Lung (tissue), 16 donors: ENCODE measurements around the gene PROKR1. TPM values are rescaled to one million over a fixed set of nuclear protein-coding genes. Genes with fewer than 3 reads are reported as not detected.
A peak's percentile ranks its signal among the peaks of the same experiment; 100 is the strongest.
"Not testable (repeated sequence)": the region's sequence is repeated elsewhere in the genome, so short reads cannot be mapped to it uniquely, and the experiment has no call there.

Experiments used
- ATAC-seq: fragments of 200-7000 bp; cut with Tn5 transposase; one replicate; pipeline ENCODE4 v1.9.1; 2020; ENCODE audit warnings: moderate number of reproducible peaks; ENCODE audit not compliant: insufficient read depth, low FRiP score
- DNase-seq, 3 donors: peaks; one replicate each; pipeline ENCODE4 v3.0.0-alpha.2; 2013 to 2017
- H3K27ac ChIP-seq, 2 donors: one replicate each; pipeline ENCODE4 v1.5.1; 2013; ENCODE audit warnings: mild to moderate bottlenecking in 2 of 2, moderate library complexity in 2 of 2, control low read depth in 1 of 2, inconsistent platforms in 1 of 2, low read depth in 1 of 2, low read length in 1 of 2
- H3K27me3 ChIP-seq, 3 donors: one replicate each; pipeline ENCODE4 v1.5.1; 2013; ENCODE audit warnings: low read length in 2 of 3; ENCODE audit not compliant: control insufficient read depth in 3 of 3, insufficient read depth in 3 of 3
- H3K36me3 ChIP-seq, 4 donors: one replicate each; pipeline ENCODE4 v1.5.1; 2013; ENCODE audit warnings: low read length in 4 of 4, mild to moderate bottlenecking in 1 of 4, moderate library complexity in 1 of 4; ENCODE audit not compliant: control insufficient read depth in 4 of 4, insufficient read depth in 4 of 4
- H3K4me1 ChIP-seq, 5 donors: one replicate each; pipeline ENCODE4 v1.5.1; 2013; ENCODE audit warnings: low read length in 5 of 5, mild to moderate bottlenecking in 2 of 5, moderate library complexity in 1 of 5; ENCODE audit not compliant: control insufficient read depth in 5 of 5, insufficient read depth in 5 of 5
- H3K4me3 ChIP-seq: one replicate; pipeline ENCODE4 v1.5.1; 2013; ENCODE audit warnings: mild to moderate bottlenecking, control low read depth, moderate library complexity
- H3K9ac ChIP-seq, 2 donors: one replicate each; pipeline ENCODE4 v1.5.1; 2013; ENCODE audit warnings: low read length in 2 of 2, control low read depth in 1 of 2; ENCODE audit not compliant: insufficient read depth in 1 of 2
- H3K9me3 ChIP-seq, 4 donors: one replicate each; pipeline ENCODE4 v1.5.1; 2013; ENCODE audit warnings: low read length in 3 of 4, mild to moderate bottlenecking in 1 of 4, moderate library complexity in 1 of 4; ENCODE audit not compliant: control insufficient read depth in 4 of 4, insufficient read depth in 3 of 4
- CTCF ChIP-seq: IDR thresholded peaks from 2 replicates; pipeline ENCODE4 v1.5.1; 2012; ENCODE audit warnings: mild to moderate bottlenecking; ENCODE audit errors: control extremely low read depth, extremely low read depth
- WGBS, 2 donors: extraction: QIAGEN DNeasy Blood & Tissue Kit; methylation state at CpG; one replicate each; pipeline ENCODE4 v1.1.7; 2013; 5-methylcytosine and 5-hydroxymethylcytosine counted together
- long read RNA-seq, 5 donors: transcript quantifications; one replicate each; lab custom pipeline, GENCODE V29; 2026
- polyA plus RNA-seq, 2 donors: library from polyadenylated mRNA; stranded (reverse); fragments of 200-250 nt; gene quantifications; one replicate each; pipeline ENCODE4 v1.2.1, GENCODE V29; 2013
- total RNA-seq, 2 donors: library from RNA; depleted of rRNA in 1 of 2; stranded (reverse); fragments of >200 nt in 1 of 2; gene quantifications; one replicate each; pipeline ENCODE4 v1.2.1, GENCODE V29; 2014 to 2021
- donor health status: control.
- donor health status: control.
- donor health status: Bipolar disorder and iron deficiency.
- donor health status: healthy.
- donor health status: DM: yes; HTN: yes; CAD: no.

The PROKR1 gene
- not detected for total RNA-seq
- polyA plus RNA-seq: under 1 TPM in 1 of 2 donors, not detected in 1; 0.01 TPM
- long read RNA-seq, donor 1: 0 reads
- long read RNA-seq, donor 2: 0 reads
- long read RNA-seq, donor 3: 0 reads
- long read RNA-seq, donor 4: 0 reads
- long read RNA-seq, donor 5: 0 reads

GRCh38 chr2:68643011-68643873 lies at the start of gene PROKR1:
TSS of gene PROKR1 (plus strand) at chr2:68643579. CDS start at chr2:68645822, 2,243 bp downstream.
- Histone ChIP-seq H3K9me3 (peaks cover 0 to 4% (median 0%) of the 10 kb centered on the region in 4 donors), H3K9ac (peak within 1 kb of the TSS in 1 of 2 donors; percentile 32), H3K4me1 (peaks cover 0 to 12% (median 4%) of the 10 kb centered on the region in 5 donors), H3K4me3 (peak within 1 kb of the TSS; percentile 14), H3K36me3 (no peaks in the 10 kb centered on the region), H3K27ac (no peak within 1 kb of the TSS), H3K27me3 (peaks cover 0 to 37% (median 22%) of the 10 kb centered on the region in 3 donors)
- no peak for TF ChIP-seq CTCF
- DNase-seq (peak; percentile 68 to 82 (median 75)), ATAC-seq (peak; percentile 70)
- WGBS, 2 donors: 2 to 3% methylated on average over 73 to 86 of the region's 86 CpGs

- Histone ChIP-seq H3K36me3 (no peaks in the 10 kb centered on the region), H3K9ac (no peak overlapping the region), H3K4me3 (no peak overlapping the region), H3K27me3 (no peaks in the 10 kb centered on the region), H3K9me3 (no peaks in the 10 kb centered on the region), H3K27ac (peak overlapping the region in 1 of 2 donors; percentile 21), H3K4me1 (no peaks in the 10 kb centered on the region)
- no peak for DNase-seq
- ATAC-seq: no peak
- no peak for TF ChIP-seq CTCF
- 73 to 74% methylated on average over 1 of the region's 1 CpG for WGBS, 2 donors
These were observed 49.3 kb upstream of the PROKR1 start for GRCh38 chr2:68594041-68594440.

GRCh38 chr2:68594674-68595492 lies 48.5 kb upstream of the PROKR1 start:
- H3K4me1 ChIP-seq: no peaks in the 10 kb centered on the region

GRCh38 chr2:68595493-68595785 lies 47.9 kb upstream of the PROKR1 start:
- not testable (repeated sequence) for H3K9ac ChIP-seq, H3K36me3 ChIP-seq, H3K4me3 ChIP-seq, H3K27ac ChIP-seq, H3K9me3 ChIP-seq, DNase-seq, H3K27me3 ChIP-seq, ATAC-seq, H3K4me1 ChIP-seq
- 81 to 87% methylated on average over 2 of the region's 2 CpGs for WGBS, 2 donors

More at GRCh38 chr2:68594674-68595492, 48.5 kb upstream of the PROKR1 start:
- no peak overlapping the region for H3K9ac ChIP-seq
- H3K27ac ChIP-seq: peak overlapping the region in 1 of 2 donors; percentile 21
- DNase-seq (peak; percentile 26 to 35 (median 31)), ATAC-seq (no peak)
- peak; percentile 47 for TF ChIP-seq CTCF
- H3K36me3 ChIP-seq: no peaks in the 10 kb centered on the region
- H3K4me3 ChIP-seq: no peak overlapping the region
- H3K9me3 ChIP-seq: no peaks in the 10 kb centered on the region
- 21 to 36% methylated on average over 5 of the region's 5 CpGs for WGBS, 2 donors
- H3K27me3 ChIP-seq: no peaks in the 10 kb centered on the region

- not testable (repeated sequence) for H3K4me1 ChIP-seq, H3K9me3 ChIP-seq, H3K9ac ChIP-seq, H3K27me3 ChIP-seq, DNase-seq, H3K36me3 ChIP-seq, H3K4me3 ChIP-seq, ATAC-seq, H3K27ac ChIP-seq
- WGBS, 2 donors: 95 to 97% methylated on average over 3 of the region's 3 CpGs
These were observed 42.9 kb upstream of the PROKR1 start for GRCh38 chr2:68600495-68600894.
